Activated CD4-positive, CD25-positive, alpha-beta regulatory T cell treated with anti-CD3 and anti-CD28 coated beads, Interleukin-2, amount 50 U/mL, for 16 hours (primary cell): ENCODE data around the gene GNB1L.

Experiments used
- DNase-seq: peaks from one replicate; pipeline ENCODE4 v3.0.0-alpha.2; 2020; ENCODE audit warnings: low read depth, low spot score

The GNB1L gene

DNA sequence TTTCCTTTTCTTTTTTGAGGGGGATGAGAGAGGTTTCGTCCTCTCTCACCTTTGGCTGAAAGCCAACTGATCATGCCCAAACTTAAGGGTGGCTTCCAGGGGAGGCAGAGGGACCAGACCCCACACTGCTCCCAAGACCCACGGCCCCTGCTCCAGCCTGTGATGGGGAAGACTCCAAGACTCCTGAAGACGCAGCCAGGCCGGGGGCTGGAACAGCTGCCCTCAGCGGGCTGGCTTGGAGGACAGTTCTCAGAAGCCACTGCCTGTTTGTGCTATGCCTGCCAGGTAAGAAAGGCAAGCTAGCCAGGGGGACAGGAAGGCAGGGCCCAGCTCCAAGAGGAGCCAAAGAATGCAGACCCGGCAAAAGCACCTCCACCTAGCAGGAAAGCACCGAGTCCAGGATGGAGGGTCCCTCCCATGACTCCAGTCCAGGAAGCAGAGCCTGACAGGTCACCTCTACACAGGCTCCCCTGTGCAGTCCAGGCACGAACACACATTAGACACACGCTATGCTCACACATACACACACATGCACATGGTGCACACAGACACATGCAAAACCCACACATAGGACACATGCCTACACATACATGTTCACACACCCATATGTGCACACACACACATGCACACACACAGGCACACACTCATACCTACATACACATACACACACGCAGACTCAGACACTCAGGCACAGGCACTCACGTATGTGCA is 31.3 kb downstream of the GNB1L start:
- DNase-seq: no peak

DNA sequence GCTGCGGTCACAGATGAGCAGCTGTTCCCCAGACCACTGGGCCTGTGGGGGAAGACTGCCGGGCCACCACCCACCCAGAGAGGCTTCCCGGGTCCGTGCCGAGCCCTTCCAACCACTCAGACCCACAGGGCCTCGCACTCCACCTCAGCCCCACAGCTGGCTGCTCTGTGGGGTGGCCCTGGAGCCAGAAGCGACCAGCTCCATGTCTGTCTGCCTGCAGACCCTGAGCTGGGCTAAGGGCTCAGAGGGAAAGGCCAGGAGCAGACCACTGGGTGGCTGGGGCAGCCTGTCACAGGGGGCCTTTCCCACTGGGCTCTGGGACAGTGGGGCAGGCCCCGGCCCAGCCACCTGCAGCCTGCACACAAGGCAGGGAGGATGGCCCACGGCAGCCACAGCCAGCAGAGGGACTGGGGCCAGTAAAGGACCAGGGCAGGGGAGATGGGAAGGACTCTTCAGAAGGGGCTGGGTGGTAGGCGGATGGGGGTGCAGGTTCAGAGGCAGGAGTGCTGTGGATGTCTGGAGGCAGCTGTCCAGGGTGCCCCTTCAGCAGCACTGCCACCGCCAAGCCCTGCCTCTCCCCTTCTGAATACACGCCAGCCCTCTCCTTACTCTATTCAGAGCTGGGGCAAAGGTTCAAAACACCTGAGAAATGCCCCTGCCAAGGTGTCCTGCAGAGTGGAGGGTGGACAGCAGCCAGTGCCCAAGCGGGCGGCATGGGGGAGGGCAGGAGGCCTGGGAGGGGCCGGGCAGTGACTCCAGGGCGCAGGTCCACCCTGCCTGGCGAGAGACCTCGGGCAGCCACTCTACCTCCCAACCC is 32.2 kb downstream of the GNB1L start:
- DNase-seq: no peak

DNA sequence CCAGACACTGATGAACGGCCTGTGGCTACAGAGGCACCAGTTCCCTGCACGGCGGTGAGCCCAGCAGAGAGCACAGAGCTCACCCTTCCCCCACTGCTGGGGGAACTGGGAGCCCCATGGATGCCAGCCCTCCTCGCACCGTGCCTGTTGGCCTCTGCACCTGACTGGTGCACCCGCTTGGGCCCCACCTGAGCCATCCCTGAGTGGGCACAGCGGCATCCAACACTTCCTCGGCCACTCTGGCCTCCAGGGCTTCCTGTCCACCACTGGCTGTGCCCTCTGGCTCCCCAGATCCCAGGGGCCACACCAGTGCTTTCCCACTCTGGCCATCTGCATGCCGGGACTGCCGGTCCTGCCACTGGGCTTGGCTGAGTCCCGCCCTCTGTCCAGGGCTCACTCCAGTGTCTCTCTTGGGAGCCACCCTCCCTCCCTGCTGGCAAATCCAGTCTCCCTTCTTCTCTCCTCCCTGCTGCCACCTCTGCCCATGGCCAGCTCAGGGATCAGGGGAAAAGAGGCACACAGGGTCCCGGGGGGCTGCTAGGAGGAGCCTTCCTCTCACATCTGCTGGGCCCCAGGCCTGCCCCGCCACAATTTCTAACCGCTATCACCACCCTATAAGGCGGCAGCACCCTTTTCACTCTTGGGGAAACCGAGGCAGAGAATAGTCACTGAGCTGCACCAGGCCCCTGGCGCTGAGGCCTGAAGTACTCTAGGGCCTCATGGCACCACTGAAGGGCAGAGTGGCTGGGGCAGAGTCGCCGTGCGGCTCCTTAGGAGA is 33.0 kb downstream of the GNB1L start:
- DNase-seq: no peak

GRCh38 chr22:19820880-19821522 is 33.7 kb downstream of the GNB1L start:
- no peak for DNase-seq

DNA sequence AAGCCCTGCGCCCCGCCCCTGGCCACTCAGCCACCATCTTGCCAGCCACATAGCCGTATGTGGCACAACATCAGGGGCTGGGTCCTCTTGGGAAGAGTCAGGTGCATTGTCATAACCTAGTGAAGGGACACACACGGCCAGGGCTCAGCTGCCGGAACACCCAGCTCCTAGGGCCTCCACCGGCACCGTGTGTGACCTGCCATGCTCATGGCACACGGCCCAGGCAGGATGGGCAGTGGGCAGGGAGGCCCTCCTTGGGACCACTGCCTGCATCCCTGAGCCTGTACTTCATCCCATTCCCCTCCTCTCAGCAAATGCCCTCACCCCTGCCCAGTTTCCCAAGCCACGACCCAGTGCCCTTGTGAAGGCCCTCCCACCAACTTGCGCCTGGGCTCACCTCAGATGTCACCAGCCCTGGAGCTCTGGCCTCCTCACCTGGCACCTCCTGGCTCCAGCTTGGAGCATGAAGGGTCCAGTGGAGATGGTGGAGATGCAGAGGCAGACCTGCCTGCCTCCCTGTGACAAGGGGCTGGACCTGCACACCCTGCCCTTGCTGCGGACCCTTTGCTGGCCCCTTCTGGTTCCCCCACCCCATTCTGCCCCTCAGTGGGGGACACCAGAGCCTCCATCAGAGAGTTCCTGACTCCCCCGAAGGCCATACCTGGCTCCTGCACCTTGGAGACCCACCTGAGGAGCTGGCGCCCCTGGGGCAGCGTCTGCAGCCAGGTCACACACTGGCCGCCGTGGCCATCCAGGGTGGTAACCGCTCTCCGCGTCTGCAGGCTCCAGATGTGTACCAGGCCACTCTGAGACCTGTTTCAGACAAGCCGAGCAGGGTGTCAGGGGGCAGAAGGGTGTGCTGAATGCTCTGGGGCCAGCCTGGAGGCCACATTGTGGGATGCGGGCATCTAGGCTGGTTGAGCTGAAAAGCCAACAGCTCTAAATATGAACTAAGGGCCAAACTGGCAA is 34.5 kb downstream of the GNB1L start:
- DNase-seq: no peak

GRCh38 chr22:19819208-19819910 is 35.3 kb downstream of the GNB1L start:
- no peak for DNase-seq

DNA sequence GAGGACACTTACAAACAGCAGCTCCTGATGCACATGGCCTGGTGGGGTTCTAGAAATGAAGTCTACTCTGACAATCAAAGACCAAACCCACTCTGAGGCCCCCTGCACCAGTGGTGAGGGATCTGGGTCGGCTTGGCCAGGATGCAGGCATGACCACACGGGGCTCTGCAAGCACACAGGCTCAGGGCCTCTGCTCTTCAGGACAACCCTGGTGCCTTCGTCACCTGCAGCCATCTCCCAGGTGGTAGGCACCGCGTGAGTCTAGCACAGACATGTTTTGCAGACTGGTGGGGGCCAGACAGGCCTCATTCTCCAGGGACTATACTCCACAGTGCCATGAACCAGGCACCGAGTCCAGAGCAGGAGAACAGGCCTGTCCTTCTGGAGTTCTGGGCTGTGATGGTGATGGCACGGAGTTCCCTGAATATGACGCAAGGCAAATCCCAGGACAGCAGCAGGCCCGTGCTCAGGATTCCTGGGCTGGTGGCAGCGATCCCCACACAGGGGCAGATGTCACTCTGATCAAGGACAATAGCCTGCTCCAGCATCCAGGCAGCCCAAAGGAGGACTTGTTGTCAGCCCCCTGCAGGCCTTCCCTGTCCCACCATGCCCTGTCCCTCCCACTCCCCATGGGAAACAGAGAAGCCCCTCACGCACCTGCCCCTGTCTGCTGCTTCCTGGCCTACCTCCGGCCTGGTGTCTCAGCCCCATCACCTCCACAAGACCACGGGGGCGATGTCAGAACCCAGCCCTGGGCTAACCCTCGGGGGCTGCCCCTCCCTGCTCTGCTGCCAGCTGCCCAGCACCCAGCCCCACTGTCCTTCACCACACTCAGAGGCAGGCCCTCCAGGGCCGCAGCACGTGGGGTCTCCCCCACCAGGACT is 36.1 kb downstream of the GNB1L start:
- DNase-seq: no peak

- DNase-seq: no peak
Measured at GRCh38 chr22:19816372-19817119, 38.1 kb downstream of the GNB1L start.

DNA sequence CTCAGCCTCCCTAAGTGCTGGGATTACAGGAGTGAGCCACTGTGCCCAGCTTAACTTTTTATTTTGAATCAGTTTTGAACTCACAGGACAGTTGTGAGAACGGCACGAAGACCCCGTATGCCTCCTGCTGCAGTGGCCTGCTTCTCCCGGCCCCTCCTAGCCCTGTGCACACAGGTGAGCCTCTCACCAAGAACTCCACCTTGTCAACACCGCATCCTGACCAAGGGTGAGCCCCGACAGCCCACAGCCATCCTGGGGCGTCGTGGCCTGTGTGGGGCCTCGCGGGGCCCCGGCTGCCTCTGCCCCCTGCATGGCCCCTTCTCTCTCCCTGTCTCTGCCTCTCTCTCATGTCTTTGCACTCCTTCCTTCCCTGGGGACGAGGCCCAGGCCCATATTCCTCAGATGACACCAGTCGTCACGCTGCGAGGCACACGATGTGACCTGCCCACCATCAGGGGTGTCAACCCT is 38.8 kb downstream of the GNB1L start:
- DNase-seq: no peak

DNA sequence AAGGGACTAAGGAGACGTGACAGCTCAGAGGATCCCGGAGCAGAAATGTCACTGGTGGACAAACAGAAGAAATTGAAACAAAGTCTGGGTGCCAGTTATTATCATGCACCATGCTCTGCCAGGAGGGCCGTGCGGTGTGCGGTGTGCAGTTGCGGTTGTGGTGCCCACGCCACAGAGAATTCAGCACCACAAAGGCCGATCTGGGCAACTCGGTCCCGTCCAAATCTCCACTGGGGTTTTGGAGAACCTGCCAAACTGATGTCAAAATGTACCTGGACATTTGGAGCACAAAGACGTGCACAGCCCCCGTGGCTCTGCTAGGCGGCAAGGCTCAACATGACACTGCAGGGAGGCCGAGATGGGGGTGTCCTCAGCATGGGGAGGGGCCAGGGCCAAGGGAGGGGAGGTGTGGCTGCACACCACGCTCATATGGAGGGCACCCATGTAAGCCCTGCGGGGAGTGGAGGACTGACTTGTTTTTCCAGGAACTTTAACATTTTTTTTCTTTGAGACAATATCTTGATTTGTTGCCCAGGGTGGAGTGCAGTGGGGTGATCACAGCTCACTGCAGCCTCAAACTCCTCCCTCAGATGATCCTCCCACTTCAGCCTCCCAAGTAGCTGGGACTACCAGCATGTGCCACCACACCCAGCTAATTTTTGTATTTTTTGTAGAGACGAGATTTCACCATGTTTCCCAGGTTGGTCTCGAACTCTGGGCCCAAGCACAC is 39.4 kb downstream of the GNB1L start:
- DNase-seq: no peak

DNA sequence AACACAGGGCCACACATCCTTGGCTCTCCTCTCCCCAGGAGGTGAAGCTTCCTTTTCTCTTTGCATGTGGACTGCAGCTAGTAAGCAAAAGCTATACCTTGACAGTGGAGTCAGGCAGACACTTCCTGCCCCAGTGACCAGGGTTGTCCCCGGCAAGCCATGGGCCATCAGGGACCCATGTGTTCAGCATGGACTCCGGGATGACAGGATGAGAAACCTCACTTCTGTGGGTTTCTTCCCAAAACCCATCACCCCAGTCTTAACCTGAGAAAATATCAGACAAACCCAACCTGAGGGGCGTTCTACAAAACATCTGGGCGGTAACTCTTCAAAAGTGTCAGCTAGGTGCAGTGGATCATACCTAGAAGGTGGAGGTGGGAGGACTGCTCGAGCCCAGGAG is 40.2 kb downstream of the GNB1L start:
- no peak for DNase-seq

- DNase-seq: no peak
Measured at GRCh38 chr22:19812910-19813309, 41.8 kb downstream of the GNB1L start.

GRCh38 chr22:19811811-19812771 is 42.6 kb downstream of the GNB1L start:
- no peak for DNase-seq

GRCh38 chr22:19811211-19811621 is 43.5 kb downstream of the GNB1L start:
- DNase-seq: no peak

DNA sequence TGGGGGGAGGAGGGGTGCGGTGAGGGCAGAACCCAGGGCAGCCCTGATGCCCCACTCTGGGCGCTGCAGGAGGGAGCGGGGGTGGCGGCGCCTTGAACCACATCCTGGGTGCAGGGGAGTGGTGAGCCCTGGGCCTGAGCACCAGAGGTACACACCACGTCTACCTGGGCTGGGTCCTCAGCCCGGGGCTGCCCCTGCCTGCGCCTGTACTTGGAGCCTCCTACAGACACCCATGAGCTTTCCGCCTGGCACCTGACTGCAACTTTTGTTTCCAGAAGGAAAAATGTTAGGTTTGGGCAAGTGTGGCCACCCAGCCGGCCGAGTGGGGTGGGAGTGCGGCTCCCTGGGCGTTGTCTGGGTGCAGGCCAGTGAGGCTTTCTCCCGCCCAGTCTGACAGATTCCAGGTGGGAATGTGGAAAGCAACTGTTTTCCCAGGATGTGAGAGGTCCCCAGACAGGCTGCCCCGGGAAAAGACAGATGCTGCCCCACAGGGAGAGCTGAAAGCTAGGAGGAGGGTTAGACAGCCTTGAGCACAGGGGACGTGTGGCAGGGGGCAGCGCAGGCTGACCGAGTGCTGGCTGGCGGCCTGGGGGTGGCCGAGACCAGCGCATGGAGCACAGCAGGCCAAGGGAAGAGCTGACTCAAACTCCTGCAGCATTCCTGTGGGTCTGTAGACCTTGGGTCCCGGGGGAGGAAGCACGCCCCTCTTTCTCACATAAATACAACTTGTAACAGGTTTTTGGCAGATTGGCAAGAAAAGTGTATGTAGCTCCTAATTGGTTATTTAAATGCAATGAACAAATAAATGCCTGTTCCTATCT is 44.1 kb downstream of the GNB1L start:
- no peak for DNase-seq
